NCI-H460 (cell line): ENCODE measurements around the gene CEP83. TPM values are rescaled to one million over a fixed set of nuclear protein-coding genes. Genes with fewer than 3 reads are reported as not detected.

ENCODE experiments used
- DNase-seq: peaks from one replicate; pipeline ENCODE4 v3.0.0-alpha.2; 2016; ENCODE audit warnings: low read depth; ENCODE audit errors: extremely low read depth
- total RNA-seq: library from RNA; depleted of rRNA; stranded (reverse); fragments of >200 nt; shearing (Covaris generic); gene quantifications from 2 replicates; pipeline ENCODE4 v1.2.3, GENCODE V29; 2014

The CEP83 gene
- total RNA-seq, 1 experiment from 2014 or later, result 21.1 TPM

GRCh38 chr12:94277426-94278000, 182.2 kb downstream of the CEP83 start:
- no peak for DNase-seq

- no peak for DNase-seq
Measured at GRCh38 chr12:94276725-94277124, 182.9 kb downstream of the CEP83 start.

GRCh38 chr12:94273272-94273671, 186.4 kb downstream of the CEP83 start:
- DNase-seq, result no peak

GRCh38 chr12:94272280-94272679, 187.4 kb downstream of the CEP83 start:
- DNase-seq, result no peak

- DNase-seq, result no peak
Measured at GRCh38 chr12:94271351-94271750, 188.3 kb downstream of the CEP83 start.

- DNase-seq, result no peak
Measured at GRCh38 chr12:94269316-94269999, 190.2 kb downstream of the CEP83 start.

- no peak for DNase-seq
Measured at GRCh38 chr12:94267921-94268471, 191.7 kb downstream of the CEP83 start.

- no peak for DNase-seq
Measured at GRCh38 chr12:94267537-94267872, 192.2 kb downstream of the CEP83 start.

- no peak for DNase-seq
Measured at GRCh38 chr12:94266796-94267536, 192.7 kb downstream of the CEP83 start.

GRCh38 chr12:94265966-94266745, 193.5 kb downstream of the CEP83 start:
- DNase-seq, result no peak

GRCh38 chr12:94265539-94265938, 194.1 kb downstream of the CEP83 start:
- no peak for DNase-seq

GRCh38 chr12:94264736-94265485, 194.8 kb downstream of the CEP83 start:
- DNase-seq, result no peak

- no peak for DNase-seq
Measured at GRCh38 chr12:94263905-94264561, 195.6 kb downstream of the CEP83 start.

GRCh38 chr12:94263011-94263811, 196.5 kb downstream of the CEP83 start:
- DNase-seq, result no peak

GRCh38 chr12:94262228-94263010, 197.2 kb downstream of the CEP83 start:
- DNase-seq, result peak; percentile 11

- no peak for DNase-seq
Measured at GRCh38 chr12:94261786-94262185, 197.9 kb downstream of the CEP83 start.

GRCh38 chr12:94261119-94261518, 198.5 kb downstream of the CEP83 start:
- DNase-seq, result no peak

GRCh38 chr12:94260717-94261116, 198.9 kb downstream of the CEP83 start:
- no peak for DNase-seq
